K562 (cell line): ENCODE measurements around the gene PPP1R3C. TPM values are rescaled to one million over a fixed set of nuclear protein-coding genes. Genes with fewer than 3 reads are reported as not detected.

ENCODE experiments used
- ATF7 ChIP-seq: fragments of 450-650 bp; IDR thresholded peaks from 2 replicates; pipeline ENCODE4 v1.7.1; 2014; ENCODE audit warnings: mild to moderate bottlenecking, moderate library complexity
- E2F6 ChIP-seq, 2 experiments: IDR thresholded peaks; 2 replicates each; pipeline ENCODE4 v1.6.1; 2011; ENCODE audit warnings: borderline replicate concordance in 1 of 2, control low read depth in 1 of 2, low read depth in 1 of 2, low read length in 1 of 2, mild to moderate bottlenecking in 1 of 2, mixed read lengths in 1 of 2, moderate library complexity in 1 of 2; ENCODE audit not compliant: insufficient read depth in 1 of 2, insufficient read length in 1 of 2, poor library complexity in 1 of 2, severe bottlenecking in 1 of 2; ENCODE audit errors: extremely low read depth in 1 of 2
- FOXK2 ChIP-seq, 2 experiments: fragments of 450-650 bp; IDR thresholded peaks in 1 of 2; conservative IDR thresholded peaks in 1 of 2; 2 replicates each; pipeline ENCODE4 v1.6.1; 2016; ENCODE audit warnings: low read depth in 2 of 2, mild to moderate bottlenecking in 1 of 2
- FOXP1 ChIP-seq: sonication (generic); formaldehyde crosslinking; IDR thresholded peaks from 2 replicates; pipeline ENCODE4 v1.8.0; 2022; ENCODE audit warnings: mild to moderate bottlenecking, missing genetic modification reagents
- HNRNPK ChIP-seq: fragments of 200-400 bp; formaldehyde crosslinking; IDR thresholded peaks from one replicate; pipeline ENCODE4 v1.6.1; 2018; ENCODE audit warnings: mild to moderate bottlenecking, low read depth, low read length; ENCODE audit not compliant: poor library complexity, severe bottlenecking
- KLF13 ChIP-seq: fragments of 450-650 bp; IDR thresholded peaks from 2 replicates; pipeline ENCODE4 v1.6.1; 2016; ENCODE audit warnings: missing genetic modification characterization, low read depth, mild to moderate bottlenecking, missing compliant biosample characterization, moderate library complexity, borderline replicate concordance
- MLLT1 ChIP-seq, 2 experiments: fragments of 450-650 bp; IDR thresholded peaks; 2 replicates each; pipeline ENCODE4 v1.6.1; 2016
- NFE2L1 ChIP-seq: fragments of 450-650 bp; IDR thresholded peaks from 2 replicates; pipeline ENCODE4 v1.6.1; 2016; ENCODE audit warnings: missing genetic modification characterization, low read depth, mild to moderate bottlenecking, missing compliant biosample characterization, moderate library complexity, borderline replicate concordance
- NRF1 ChIP-seq, 2 experiments: fragments of 450-650 bp; IDR thresholded peaks in 1 of 2; conservative IDR thresholded peaks in 1 of 2; 2 replicates each; pipeline ENCODE4 v1.6.1; 2014; ENCODE audit warnings: mild to moderate bottlenecking in 2 of 2
- POLR3A ChIP-seq: IDR thresholded peaks from 2 replicates; pipeline ENCODE4 v1.6.1; 2011; ENCODE audit warnings: borderline replicate concordance, mild to moderate bottlenecking, moderate library complexity; ENCODE audit not compliant: insufficient read length, insufficient read depth; ENCODE audit errors: extremely low read depth
- PREB ChIP-seq: sonication (generic); formaldehyde crosslinking; IDR thresholded peaks from 2 replicates; pipeline ENCODE4 v1.8.1; 2023; ENCODE audit warnings: mild to moderate bottlenecking, missing genetic modification reagents
- RAD21 ChIP-seq, 2 experiments: fragments of 250-450 bp in 1 of 2; fragments of 450-650 bp in 1 of 2; sonication (Bioruptor Pico) in 1 of 2; formaldehyde crosslinking in 1 of 2; IDR thresholded peaks in 1 of 2; conservative IDR thresholded peaks in 1 of 2; 2 replicates each; pipeline versions ENCODE4 v1.4.0 to v1.8.0; 2020 to 2022; ENCODE audit warnings: mild to moderate bottlenecking in 2 of 2, moderate library complexity in 1 of 2
- RB1 ChIP-seq: fragments of 450-650 bp; IDR thresholded peaks from 2 replicates; pipeline ENCODE4 v1.6.1; 2017; ENCODE audit warnings: low read depth, mild to moderate bottlenecking
- SMAD4 ChIP-seq: fragments of 250-450 bp; sonication (Bioruptor Pico); conservative IDR thresholded peaks from 2 replicates; pipeline ENCODE4 v1.8.0; 2021; ENCODE audit warnings: inconsistent platforms, mild to moderate bottlenecking, moderate library complexity
- SREBF1 ChIP-seq: fragments of 150-350 bp; IDR thresholded peaks from 2 replicates; pipeline ENCODE4 v1.6.1; 2014; ENCODE audit warnings: antibody characterized with exemption, low read depth, low read length, borderline replicate concordance
- SRSF1 ChIP-seq: fragments of 200-400 bp; formaldehyde crosslinking; IDR thresholded peaks from 2 replicates; pipeline ENCODE4 v1.6.1; 2017; ENCODE audit warnings: mild to moderate bottlenecking, low read depth, low read length, moderate library complexity
- ZBTB2 ChIP-seq: fragments of 450-650 bp; IDR thresholded peaks from 2 replicates; pipeline ENCODE4 v1.6.1; 2016; ENCODE audit warnings: antibody characterized with exemption
- ZBTB8A ChIP-seq: fragments of 450-650 bp; IDR thresholded peaks from 2 replicates; pipeline ENCODE4 v1.6.1; 2018; ENCODE audit warnings: mild to moderate bottlenecking, moderate library complexity; ENCODE audit not compliant: partially characterized antibody
- ZFP30 ChIP-seq: fragments of 250-450 bp; sonication (Bioruptor Pico); IDR thresholded peaks from 2 replicates; pipeline ENCODE4 v1.8.0; 2022; ENCODE audit warnings: moderate library complexity, mild to moderate bottlenecking, inconsistent platforms, borderline replicate concordance
- ZNF174 ChIP-seq: fragments of 250-450 bp; sonication (Bioruptor Pico); IDR thresholded peaks from 2 replicates; pipeline ENCODE4 v1.4.0; 2020; ENCODE audit warnings: mild to moderate bottlenecking
- ZNF311 ChIP-seq: fragments of 250-450 bp; sonication (Bioruptor Pico); IDR thresholded peaks from 2 replicates; pipeline ENCODE4 v1.4.0; 2020; ENCODE audit warnings: mild to moderate bottlenecking, moderate library complexity
- ZNF444 ChIP-seq: fragments of 250-450 bp; sonication (Bioruptor Pico); IDR thresholded peaks from 2 replicates; pipeline ENCODE4 v1.4.0; 2020; ENCODE audit warnings: mild to moderate bottlenecking, moderate library complexity
- ZNF586 ChIP-seq: fragments of 450-650 bp; formaldehyde crosslinking; conservative IDR thresholded peaks from 2 replicates; pipeline ENCODE4 v1.4.0; 2020; ENCODE audit warnings: mild to moderate bottlenecking, moderate library complexity
- polyA plus RNA-seq, 8 experiments: library from polyadenylated mRNA; depleted of rRNA in 4 of 8; stranded (reverse) in 5 of 8; unstranded in 3 of 8; fragments of >200 nt; fragmentation: Nextera tagmentation in 2 of 8; fragmentation: Illumina TruSeq in 1 of 8; extraction: Ambion mirVana in 2 of 8; extraction: Trizol in 1 of 8; gene quantifications; 2 replicates each; pipeline versions ENCODE4 v1.2.1 to v1.2.3, GENCODE V29; 2011 to 2014; ENCODE audit warnings: inconsistent platforms in 1 of 8, missing spikeins in 1 of 8
- total RNA-seq, 7 experiments: library from RNA; depleted of rRNA in 6 of 7; stranded (reverse); fragments of >200 nt in 6 of 7; fragmentation: Illumina TruSeq in 2 of 7; extraction: Trizol in 2 of 7; gene quantifications; 2 replicates each; pipeline versions ENCODE4 v1.2.1 to v1.2.3, GENCODE V29; 2011 to 2021; ENCODE audit warnings: low replicate concordance in 1 of 7

PPP1R3C gene
- total and polyA plus RNA-seq, 9 of the 15 experiments (the other 6 are each of a cell fraction or from before 2014, with no cell fraction given), result 0.06 to 0.24 (median 0.12) TPM; not detected in 3

GRCh38 chr10:91672021-91672608 is 39.2 kb upstream of the PPP1R3C start (continued):
- no peak for TF ChIP-seq PREB
- TF ChIP-seq ATF7, result no peak
- TF ChIP-seq NFE2L1 (tag), result no peak
- TF ChIP-seq ZBTB8A, result no peak
- no peak for TF ChIP-seq ZNF174
- TF ChIP-seq HNRNPK, result no peak
- no peak for TF ChIP-seq MLLT1 (IDR thresholded peaks at IDR 0.05)
- no peak for TF ChIP-seq RAD21 (CRISPR knock-in tag; conservative IDR thresholded peaks at IDR 0.05 in 1 of 2, IDR thresholded peaks at IDR 0.05 in 1 of 2)
- 0 out of 4 replicates have a peak, but pooled peaks of 1 of the 2 experiments have one; percentile 17 for TF ChIP-seq NRF1 (conservative IDR thresholded peaks at IDR 0.05 in 1 of 2, IDR thresholded peaks at IDR 0.05 in 1 of 2)
- no peak for TF ChIP-seq SMAD4 (CRISPR knock-in tag)
- TF ChIP-seq ZNF444 (CRISPR knock-in tag), result no peak
- TF ChIP-seq ZNF586 (CRISPR knock-in tag), result no peak
- TF ChIP-seq FOXP1, result no peak
- no peak for TF ChIP-seq E2F6 (IDR thresholded peaks at IDR 0.05; ENCODE audit: borderline replicate concordance in 1 of 2, extremely low read depth in 1 of 2, insufficient read depth in 1 of 2, insufficient read length in 1 of 2, low read depth in 1 of 2, low read length in 1 of 2, poor library complexity in 1 of 2, severe bottlenecking in 1 of 2)
- no peak for TF ChIP-seq ZFP30 (CRISPR knock-in tag)
- no peak for TF ChIP-seq KLF13 (tag)
- TF ChIP-seq RB1, result no peak
- no peak for TF ChIP-seq POLR3A
- TF ChIP-seq FOXK2 (conservative IDR thresholded peaks at IDR 0.05 in 1 of 2, IDR thresholded peaks at IDR 0.05 in 1 of 2; ENCODE audit: low read depth in 2 of 2), result no peak
- TF ChIP-seq SRSF1, result no peak
- TF ChIP-seq ZNF311 (CRISPR knock-in tag), result no peak
- no peak for TF ChIP-seq SREBF1
- no peak for TF ChIP-seq ZBTB2
